ENCODE results near the gene SESN1. TPM values are rescaled to one million over a fixed set of nuclear protein-coding genes. Genes with fewer than 3 reads are reported as not detected.
"Not testable (repeated sequence)": the region's sequence is repeated elsewhere in the genome, so short reads cannot be mapped to it uniquely, and the experiment has no call there.

SESN1 gene
- total RNA-seq, 1 donor from 2014 or later: 32.3 TPM

GRCh38 chr6:109095036-109095834 is 589 bp upstream of the SESN1 start, which contains the start of gene CEP57L1:
CEP57L1 (plus strand) TSS chr6:109095507; CDS start chr6:109145222, 49,715 bp downstream.
- peak; percentile 89 for DNase-seq (ENCODE audit: low read depth, low spot score)

- no peak for DNase-seq (ENCODE audit: low read depth, low spot score)
These were observed 772 bp downstream of the SESN1 start for GRCh38 chr6:109093732-109094415.

GRCh38 chr6:109092074-109092473 is 2.6 kb downstream of the SESN1 start:
- no peak for DNase-seq (ENCODE audit: low read depth, low spot score)

- no peak for DNase-seq (ENCODE audit: low read depth, low spot score)
These were observed 3.2 kb downstream of the SESN1 start for GRCh38 chr6:109091314-109092024.

GRCh38 chr6:109088995-109089394 is 5.7 kb downstream of the SESN1 start:
- no peak for DNase-seq (ENCODE audit: low read depth, low spot score)

GRCh38 chr6:109087661-109088264 is 6.9 kb downstream of the SESN1 start:
- DNase-seq (ENCODE audit: low read depth, low spot score): no peak

GRCh38 chr6:109084146-109084545 is 10.5 kb downstream of the SESN1 start:
- not testable (repeated sequence) for DNase-seq (ENCODE audit: low read depth, low spot score)

- DNase-seq (ENCODE audit: low read depth, low spot score): no peak
These were observed 11.0 kb downstream of the SESN1 start for GRCh38 chr6:109083657-109084056.

- no peak for DNase-seq (ENCODE audit: low read depth, low spot score)
These were observed 12.5 kb downstream of the SESN1 start for GRCh38 chr6:109082188-109082577.

GRCh38 chr6:109081516-109082187 is 13.0 kb downstream of the SESN1 start:
- no peak for DNase-seq (ENCODE audit: low read depth, low spot score)

- no peak for DNase-seq (ENCODE audit: low read depth, low spot score)
These were observed 13.6 kb downstream of the SESN1 start for GRCh38 chr6:109081026-109081425.

GRCh38 chr6:109079981-109080380 is 14.7 kb downstream of the SESN1 start:
- DNase-seq (ENCODE audit: low read depth, low spot score): no peak

- DNase-seq (ENCODE audit: low read depth, low spot score): no peak
These were observed 18.3 kb downstream of the SESN1 start for GRCh38 chr6:109076377-109076776.

- no peak for DNase-seq (ENCODE audit: low read depth, low spot score)
These were observed 18.7 kb downstream of the SESN1 start for GRCh38 chr6:109075934-109076333.

- no peak for DNase-seq (ENCODE audit: low read depth, low spot score)
These were observed 20.6 kb downstream of the SESN1 start for GRCh38 chr6:109074133-109074415.

- DNase-seq (ENCODE audit: low read depth, low spot score): peak; percentile 29
These were observed 21.1 kb downstream of the SESN1 start for GRCh38 chr6:109073344-109074132.

- no peak for DNase-seq (ENCODE audit: low read depth, low spot score)
These were observed 23.3 kb downstream of the SESN1 start for GRCh38 chr6:109071125-109071917.

- no peak for DNase-seq (ENCODE audit: low read depth, low spot score)
These were observed 24.9 kb downstream of the SESN1 start for GRCh38 chr6:109069746-109070145.

GRCh38 chr6:109062767-109063352 is 31.8 kb downstream of the SESN1 start:
- DNase-seq (ENCODE audit: low read depth, low spot score): no peak
